Inferior parietal cortex (tissue), 1 donor: Measurements from ENCODE around the gene TNFRSF11A.

Experiments used
- DNase-seq: peaks from one replicate; pipeline ENCODE4 v3.0.0-alpha.2; 2016; ENCODE audit errors: extremely low spot score

Gene TNFRSF11A

DNA sequence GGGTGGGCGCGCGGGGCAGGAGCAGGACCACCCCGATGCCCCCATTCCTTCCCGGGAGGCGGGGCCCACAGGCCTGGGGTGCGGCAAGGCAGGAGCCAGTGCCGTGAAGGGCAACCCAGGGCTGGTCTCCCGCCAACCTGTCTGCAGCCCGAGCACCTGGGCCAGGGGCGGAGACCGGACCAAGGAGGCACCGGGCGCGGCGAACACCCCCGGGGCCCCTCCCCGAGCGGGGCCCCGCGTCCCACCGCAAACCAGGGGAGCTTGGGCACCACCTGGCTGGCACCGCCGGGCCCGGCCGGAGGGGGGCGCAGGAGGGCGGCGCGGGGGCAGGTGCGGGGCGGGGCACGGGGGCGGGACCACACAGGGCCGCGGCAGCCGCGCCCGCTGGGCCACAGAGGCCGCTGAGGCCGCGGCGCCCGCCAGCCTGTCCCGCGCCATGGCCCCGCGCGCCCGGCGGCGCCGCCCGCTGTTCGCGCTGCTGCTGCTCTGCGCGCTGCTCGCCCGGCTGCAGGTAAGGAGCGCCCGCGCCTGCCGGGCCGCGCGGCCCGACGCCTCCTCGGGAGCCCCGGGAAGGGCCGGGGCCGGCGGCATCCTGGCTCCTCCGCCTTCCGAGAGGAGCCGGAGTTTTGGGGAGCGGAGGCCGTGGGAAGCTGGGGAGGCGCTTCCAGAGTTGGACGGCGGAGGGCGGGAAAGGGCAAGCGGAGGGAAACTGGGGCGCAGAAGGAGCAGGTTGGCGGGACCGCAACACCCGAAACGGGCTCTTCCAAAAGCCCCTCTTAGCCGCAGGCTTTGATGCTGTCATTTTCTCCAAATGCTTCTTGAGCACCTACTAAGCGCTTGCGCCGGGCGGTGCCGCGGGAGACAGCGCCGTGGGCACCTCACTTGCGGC, at the start of gene TNFRSF11A:
TNFRSF11A (plus strand) TSS at position 394 of the 889 bp plus-strand sequence; CDS start at position 437, 43 bp downstream.
- no peak for DNase-seq

DNA sequence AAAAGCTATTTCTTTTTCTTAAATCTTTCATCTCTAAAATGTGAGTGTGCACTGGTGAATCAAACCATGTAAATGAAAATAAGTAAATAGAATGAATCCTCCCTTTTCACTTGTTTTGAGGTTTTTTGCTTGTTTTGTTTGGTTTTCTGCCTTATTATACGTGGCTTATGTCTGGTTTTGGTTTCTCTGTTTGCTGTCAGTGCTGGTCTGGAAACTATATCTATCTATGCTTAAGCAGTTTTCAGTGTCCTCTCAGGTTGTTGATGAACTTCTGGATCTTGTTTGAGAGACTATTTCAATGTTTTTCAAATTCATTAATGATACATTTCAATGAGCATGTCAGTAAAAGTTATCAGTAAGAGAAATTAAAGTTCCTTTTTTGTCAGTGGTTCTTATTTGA, 48.1 kb upstream of the TNFRSF11A start:
- no peak for DNase-seq

DNA sequence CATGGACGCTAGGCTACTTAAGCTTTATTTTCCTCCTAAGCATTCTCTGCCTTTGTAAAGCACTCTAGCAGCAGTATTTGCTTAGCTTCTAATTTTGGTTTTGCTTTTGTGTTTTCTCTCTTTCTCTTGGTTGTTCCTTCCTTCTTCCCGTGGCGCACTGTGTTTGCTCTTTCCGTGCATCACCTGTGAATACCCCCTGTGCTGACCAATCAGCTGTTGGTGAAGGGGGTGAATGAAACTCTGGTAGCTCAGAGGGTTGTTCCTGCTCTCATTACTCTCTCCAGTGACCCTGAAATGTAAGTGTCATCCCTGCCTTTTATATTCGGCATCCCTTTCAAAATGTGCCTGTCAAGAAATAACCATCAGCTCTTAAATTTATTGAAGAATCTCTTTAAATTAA, 45.5 kb upstream of the TNFRSF11A start:
- DNase-seq, result no peak

DNA sequence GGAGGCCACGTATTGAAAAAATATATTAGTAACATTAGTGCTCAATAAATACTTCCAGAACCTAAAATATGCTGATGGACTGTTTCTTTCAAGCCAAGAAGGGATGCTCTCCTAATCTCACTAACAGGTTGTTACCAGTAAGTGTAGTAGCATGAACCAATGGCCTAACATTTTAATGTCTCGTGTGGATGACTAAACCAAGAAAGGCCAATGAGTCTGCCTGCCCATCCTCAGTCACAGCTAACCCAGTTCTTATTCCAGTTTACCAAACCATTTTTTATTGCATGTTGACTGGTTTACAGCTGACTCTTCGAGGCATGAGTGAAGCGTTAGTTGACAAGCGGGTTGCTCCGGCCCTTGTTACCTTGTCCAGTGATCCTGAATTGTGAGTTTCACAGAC, 45.1 kb upstream of the TNFRSF11A start:
- DNase-seq, result no peak

DNA sequence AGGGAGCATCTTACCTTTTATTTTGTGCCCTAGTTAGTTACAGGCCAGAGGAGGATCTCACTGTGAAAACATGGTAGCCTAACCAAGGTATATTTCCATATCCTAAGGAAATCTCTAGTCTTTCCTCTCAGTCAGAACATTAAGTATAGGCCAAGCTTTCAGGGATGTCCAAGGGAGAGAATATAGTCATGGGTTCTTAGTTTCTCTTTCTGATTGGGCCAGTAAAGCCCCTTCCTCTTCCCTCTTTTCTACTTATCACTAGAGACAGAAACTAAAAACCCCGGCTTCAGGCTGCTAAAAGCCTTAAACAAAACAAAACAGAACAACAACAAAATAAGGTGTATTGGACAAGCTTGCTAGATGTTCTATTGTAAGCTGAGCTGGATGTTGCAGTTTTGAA, 44.3 kb upstream of the TNFRSF11A start:
- DNase-seq, result no peak

DNA sequence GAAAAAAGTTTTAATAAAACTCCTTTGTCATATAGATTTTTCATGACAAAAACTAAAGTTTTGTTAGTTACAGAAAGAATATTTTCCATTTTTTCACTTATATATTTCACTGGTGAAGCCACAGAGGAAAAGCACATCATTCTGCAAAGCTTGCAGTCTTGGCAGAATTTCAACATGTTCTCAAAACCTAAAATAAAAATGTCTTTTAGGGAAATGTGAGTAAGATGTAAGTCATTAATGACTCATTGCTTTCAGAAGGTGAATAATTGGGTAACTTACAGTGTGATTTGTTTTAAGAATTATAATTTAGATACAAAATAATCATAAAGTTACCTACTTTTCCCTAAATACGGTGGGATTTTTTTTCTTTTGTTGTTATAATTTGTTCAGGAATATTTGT, 43.4 kb upstream of the TNFRSF11A start:
- peak; percentile 45 for DNase-seq

DNA sequence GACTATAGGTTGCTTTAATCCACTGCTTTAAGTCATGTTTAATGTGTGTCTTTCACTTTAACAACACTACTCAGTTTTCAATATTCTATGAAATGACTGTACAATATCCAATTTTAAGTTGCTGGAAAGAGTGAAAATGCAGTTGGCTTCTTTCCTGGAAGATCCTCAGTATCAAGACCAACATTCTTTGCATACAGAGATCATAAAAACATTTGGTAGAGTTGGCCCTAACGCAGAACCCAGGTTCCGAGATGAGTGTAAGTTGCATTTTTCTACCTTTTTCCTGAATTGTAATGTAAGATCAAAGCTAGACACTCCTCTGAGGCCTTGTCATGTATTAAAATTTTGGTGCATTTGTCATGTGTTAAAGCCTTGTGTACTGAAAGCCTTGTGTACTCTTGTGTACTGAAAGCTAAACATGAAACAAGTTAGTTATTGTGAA, 42.9 kb upstream of the TNFRSF11A start:
- DNase-seq, result peak; percentile 30

DNA sequence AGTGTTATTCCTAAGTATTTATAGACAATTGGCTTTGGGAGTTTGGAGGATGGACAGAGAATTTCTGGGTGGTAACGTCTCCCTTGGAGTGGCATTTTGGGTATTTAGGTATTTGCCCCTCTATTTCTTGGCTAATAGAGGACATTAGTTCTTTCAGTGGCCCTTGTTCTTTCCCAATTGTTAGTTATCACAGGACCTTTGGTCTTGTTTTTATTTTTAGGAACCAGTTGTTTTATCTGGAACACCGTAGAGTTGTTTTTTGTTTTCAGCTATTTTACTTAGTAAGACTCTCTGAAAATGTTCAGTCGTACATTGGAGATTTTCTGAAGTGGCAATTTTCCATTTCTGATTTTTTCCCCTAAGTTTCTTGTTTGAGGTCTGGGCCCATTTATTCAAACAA, 40.5 kb upstream of the TNFRSF11A start:
- no peak for DNase-seq

DNA sequence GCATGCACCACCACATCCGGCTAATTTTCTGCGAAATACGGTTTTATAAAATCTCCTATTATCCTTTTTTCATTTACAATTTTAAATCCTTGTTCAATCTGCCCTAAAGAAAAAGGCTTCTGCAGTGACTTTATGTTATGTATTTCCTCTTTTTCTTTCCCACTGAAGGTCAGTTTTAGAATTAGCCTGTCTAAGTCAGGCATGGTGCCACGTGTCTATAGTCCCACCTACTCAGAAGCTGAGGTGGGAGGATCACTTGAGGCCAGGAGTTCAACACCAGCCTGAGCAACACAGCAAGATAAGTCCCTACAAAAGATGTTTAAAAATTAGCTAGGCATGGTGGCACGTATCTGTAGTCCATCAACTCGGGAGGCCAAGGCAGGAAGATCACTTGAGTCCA, 39.8 kb upstream of the TNFRSF11A start:
- DNase-seq, result no peak

DNA sequence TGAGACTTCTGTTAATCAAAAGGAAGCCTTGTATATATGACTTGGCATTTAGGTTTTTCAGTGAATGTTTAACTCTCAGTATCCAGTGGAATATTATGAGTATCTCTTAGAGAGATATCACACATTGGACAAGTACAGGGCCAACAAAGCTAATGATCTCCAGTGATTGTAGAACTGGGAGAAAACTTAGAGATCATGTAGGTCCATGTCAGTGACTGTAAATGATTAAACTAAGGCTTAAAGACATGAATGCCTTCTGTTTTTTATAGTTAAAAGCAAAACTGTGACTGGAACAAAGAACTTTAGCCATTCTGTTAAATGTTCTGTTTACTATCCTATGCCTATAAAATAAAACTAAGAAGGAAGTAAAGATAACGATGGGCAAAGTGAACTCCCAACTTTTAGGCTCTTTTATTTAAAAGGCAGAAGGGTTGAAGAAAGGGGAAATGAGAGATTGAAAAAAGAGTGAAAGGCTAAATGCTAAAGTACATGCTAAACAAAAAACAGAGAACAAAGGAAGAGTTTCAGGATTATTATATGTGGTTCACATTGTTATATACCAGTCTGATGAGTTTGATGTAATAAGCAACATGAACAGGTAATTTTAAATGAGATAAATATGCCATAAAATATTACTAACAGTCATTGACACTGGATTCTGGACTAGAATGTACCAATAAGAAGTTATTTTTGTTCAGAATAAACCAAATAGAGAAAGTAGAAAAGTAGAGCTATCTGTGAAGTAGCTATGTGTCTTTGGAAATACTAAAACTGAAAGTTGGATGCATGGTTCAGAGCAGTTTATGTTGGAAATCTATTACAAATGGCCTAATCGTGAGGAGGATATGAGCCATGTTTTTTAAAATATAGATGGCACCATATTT, 37.1 kb upstream of the TNFRSF11A start:
- no peak for DNase-seq

DNA sequence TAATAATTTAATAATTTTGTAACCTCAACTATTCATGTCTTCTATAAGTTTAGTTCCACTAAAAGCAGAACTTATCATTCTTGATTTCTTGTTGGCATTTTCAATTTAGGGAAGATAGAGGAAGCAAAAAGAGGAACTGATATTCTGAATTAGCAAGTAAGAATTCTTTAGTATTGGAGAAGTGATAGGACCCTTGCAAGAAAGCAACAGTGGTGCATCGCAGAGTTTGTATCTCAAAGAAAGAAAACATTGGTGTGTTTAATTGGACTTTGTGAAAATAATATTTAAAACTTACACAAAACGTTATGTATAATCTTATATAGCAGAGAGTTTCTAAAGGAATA, 36.5 kb upstream of the TNFRSF11A start:
- DNase-seq, result no peak

DNA sequence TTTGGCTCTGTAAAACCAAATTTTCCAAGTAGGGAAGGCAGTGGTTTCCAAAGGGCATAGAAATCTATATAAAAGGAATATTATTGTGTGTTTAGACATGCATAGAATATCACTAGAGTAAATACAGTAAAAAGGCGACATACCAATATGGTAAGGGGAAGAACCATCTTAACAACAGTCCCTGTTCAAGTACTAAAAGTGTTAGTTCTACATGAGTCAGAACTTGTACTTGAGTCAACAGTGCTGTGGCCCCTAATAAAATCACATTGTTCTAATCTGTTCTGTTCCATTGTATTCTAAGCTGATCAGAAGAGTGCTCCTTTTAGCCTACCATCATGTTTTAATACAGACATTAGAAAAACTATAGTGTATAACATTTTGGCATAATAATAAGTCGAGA, 36.1 kb upstream of the TNFRSF11A start:
- no peak for DNase-seq

DNA sequence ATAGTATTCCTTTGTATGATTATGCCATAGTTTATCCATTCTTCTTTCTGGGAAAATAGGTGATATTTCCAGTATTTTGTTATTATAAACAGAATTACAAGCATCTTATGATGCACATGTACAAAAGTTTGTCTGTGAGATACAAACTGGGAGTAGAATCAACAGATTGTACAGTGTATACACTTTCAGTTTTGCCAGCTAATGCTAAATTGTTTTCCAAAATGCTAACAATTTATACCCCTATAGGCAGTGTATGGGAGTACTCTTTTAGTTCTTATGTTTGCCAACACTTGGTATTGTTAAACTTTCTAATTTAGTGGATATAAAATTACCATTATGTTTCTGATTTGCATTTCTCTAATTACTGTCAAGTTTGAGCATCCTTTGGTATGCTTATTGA, 31.0 kb upstream of the TNFRSF11A start:
- DNase-seq, result no peak

DNA sequence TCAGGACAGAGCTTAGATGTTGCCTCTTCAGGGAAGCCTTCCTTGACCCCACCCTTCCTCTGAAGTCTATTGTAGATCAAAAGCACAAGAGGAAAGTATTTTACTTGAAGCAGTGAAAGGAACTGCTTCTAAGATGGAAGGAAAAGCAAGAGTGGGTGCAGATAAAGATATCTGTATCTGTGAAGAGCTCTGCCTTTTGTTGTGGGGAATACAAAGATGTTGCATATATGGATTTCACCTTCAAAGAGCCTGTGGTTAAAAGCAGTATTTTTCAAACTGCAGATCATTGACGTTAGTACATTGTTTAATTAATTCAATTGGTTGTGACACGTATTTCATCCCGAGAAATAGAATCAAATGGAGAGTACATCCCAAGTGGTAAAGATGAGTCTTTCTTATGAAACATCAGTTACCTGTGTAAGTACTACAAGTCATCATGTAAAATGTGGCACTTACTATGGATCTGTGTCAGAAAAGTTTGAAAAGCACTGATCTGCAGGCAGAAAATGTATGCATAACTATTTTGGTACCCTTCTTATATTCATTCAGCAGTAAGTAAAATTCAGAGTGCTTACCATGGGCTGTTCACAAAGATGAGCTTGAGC, 24.6 kb upstream of the TNFRSF11A start:
- no peak for DNase-seq

DNA sequence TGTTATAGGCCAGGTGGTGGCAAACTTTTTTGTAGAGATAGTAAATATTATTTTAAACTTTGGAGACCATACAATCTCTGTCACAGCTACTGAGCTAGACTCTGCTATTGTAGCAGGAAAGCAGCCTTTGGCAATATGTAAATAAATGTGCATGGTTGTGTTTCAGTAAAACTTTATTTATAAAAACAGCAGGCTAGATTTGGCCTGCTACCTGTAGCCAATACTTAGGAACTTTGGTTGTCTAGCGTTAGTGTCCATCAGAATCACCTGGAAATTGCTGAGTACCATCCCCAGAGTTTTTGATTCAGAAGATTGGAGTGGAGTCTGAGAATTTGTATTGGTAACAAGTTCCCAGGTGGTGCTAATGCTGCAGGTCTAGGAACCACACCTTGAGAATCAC, 23.8 kb upstream of the TNFRSF11A start:
- DNase-seq, result no peak

DNA sequence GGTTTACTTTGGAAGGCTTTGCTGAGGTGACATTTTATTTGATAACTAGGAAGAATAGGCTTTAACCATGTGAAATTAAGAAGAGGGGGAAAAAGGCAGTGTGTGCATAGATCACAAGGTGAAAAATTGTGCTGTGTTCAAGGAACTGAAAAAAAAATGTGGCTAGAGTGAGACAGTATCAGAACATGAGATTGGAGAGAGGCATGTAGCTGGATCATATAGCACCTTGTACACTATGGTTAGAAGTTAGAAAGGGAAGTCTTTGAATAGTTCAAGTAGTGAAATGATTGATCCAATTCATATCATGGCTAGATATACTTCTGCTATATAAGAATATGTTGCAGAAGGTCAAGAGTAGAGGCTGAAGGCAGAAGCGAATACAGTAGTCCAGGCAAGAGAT, 12.3 kb upstream of the TNFRSF11A start:
- no peak for DNase-seq

DNA sequence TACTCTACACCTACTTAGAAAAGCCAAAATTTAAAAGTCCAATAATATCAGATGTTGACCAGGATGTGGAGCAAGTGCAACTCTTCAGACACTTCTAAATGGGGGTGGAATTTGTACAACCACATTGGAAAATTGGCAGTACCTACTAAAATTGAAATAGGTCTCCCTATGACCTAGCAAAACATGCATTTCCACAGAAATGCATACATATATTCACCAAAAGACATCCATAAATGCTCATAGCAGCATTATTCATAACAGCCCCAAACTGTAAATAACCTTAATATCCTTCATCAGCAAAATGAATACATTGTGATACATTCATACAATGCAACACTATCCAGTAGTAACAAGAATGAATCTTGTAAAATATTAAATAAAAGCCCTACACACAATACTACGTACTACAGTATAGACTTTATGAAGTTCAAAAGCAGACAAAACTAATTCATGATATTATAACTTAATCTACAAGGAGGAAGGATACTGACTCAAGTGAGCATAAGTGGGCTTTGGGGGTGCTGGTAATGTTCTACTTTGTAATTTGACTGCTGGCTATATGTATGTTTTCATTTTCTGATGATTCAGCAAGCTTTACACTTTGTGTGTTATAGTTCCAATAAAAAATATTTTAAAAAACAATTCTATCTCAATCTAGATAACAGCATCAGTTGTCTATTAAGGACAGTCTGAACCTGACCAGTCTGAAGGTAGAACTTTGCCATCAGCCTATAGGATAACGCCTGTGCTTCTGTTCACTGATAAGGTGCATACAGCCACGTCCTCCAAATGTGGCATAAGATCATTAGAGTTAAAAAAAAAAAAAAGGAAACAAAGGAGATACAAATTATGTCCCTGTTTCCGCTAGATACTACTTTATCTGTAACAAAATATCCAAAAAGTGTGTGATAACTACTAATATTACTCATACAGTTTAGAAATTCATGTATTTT, 6.6 kb upstream of the TNFRSF11A start:
- no peak for DNase-seq

DNA sequence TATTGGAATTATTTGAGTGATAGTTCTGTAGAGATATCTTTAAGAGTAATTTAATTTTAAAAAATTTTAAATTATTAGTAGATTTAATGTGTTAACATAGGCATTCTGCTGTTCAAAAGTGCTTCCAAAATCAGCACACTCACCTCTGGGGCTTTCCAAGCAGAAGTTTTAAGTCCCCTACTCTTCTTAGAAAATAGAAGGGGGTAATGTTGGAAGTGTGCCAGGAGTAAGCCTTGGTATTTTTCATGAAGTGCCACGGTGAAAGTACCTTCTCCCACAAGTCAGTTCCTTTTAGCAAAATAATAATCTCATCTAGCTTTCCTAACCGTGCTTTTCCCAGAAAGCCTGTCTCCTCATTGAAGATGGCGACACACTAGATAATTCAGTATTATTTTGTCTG, 3.9 kb upstream of the TNFRSF11A start:
- DNase-seq, result no peak

DNA sequence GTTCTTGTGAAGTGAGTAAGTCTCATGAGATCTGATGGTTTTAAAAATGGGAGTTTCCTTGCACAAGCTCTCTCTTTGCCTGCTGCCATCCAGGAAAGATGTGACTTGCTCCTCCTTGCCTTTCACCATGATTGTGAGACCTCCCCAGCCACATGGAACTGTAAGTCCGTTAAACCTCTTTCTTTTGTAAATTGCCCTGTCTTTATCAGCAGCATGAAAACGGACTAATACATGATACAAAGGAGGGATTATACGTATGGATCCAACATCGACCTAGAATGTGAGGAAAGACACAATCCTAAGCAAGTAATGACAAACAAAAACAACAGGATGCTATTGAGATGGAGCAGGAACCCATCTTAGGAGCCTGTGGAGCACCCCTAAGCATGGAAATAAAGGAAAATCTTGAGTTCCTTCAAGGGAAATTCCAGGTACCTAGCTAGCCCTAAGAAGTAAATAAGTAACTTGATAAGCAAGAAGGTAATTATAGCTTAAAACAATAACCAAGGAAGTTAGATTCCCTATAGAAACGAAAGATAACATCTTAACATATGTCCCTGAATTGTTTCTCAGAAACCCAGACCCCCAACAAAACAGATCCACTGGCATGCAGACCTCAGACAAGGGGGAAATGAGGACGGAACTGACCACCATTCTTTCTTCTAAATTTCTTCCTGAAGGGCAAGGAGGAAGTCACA, 1.5 kb upstream of the TNFRSF11A start:
- no peak for DNase-seq

DNA sequence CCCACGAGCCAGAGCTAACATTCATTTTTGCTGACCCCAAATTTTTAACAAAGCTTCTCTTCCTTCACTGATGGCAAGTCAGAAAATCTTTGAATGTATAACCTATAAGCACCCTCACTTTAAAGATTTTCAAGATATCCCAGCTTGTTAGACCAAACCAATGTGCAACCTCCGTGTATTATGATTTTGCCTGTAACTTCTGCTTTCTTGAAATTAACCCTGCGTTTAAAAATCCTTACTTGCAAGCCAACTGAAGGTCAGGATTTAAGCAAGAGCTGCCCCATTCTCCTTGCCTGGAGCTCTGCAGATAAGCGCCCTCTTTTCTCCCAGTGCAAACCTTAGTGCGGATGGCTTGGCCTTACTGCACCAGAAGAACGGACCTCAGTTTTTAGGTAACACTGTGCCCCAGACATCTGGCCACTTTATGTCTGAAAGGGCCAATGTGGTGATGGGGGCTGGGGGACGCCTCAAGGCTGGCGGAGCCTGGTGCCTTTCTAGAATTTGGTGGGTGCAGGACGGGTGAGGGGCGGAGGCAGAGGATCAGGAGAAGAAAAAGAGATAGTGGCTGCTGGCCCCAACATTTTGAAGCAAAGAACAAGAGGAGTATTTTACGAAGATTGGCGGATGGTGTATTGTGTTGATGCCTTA, 805 bp upstream of the TNFRSF11A start:
- DNase-seq, result no peak
